ENCODE results near the gene SLC8A1. TPM values are rescaled to one million over a fixed set of nuclear protein-coding genes. Genes with fewer than 3 reads are reported as not detected.

SLC8A1 gene
- total and polyA plus RNA-seq, 2 donors (not counting 1 experiment from before 2014, with no cell fraction given): 0.07 to 0.20 TPM

GRCh38 chr2:40410695-40411094 lies 41.2 kb downstream of the SLC8A1 start:
- DNase-seq (no peak), ATAC-seq (ENCODE audit: low read depth) (no peak)
- no peak overlapping the region for H3K9ac ChIP-seq (ENCODE audit: low read length)
- H3K9me3 ChIP-seq (ENCODE audit: control extremely low read depth in 1 of 3, control insufficient read depth in 2 of 3, insufficient read depth in 1 of 3, low read length in 2 of 3): no peaks in the 10 kb centered on the region
- WGBS (ENCODE audit: insufficient coverage): no CpG with 5 or more reads among the region's 1 CpG
- H3K27me3 Mint-ChIP-seq: no peaks in the 10 kb centered on the region
- no peak overlapping the region for H2AFZ ChIP-seq (ENCODE audit: insufficient read depth, low read depth, low read length, poor library complexity, severe bottlenecking)
- no peak overlapping the region for H3K27ac Mint-ChIP-seq
- H3K4me1 ChIP-seq (ENCODE audit: control insufficient read depth in 2 of 2, insufficient read depth in 2 of 2, low read length in 2 of 2): no peaks in the 10 kb centered on the region
- POLR2A ChIA-PET: no interaction called here
- H3K4me3 ChIP-seq (ENCODE audit: control extremely low read depth in 1 of 5, extremely low read depth in 1 of 5, insufficient read depth in 1 of 5, low read depth in 2 of 5, low read length in 4 of 5): no peak overlapping the region
- no peak overlapping the region for H3K4me3 Mint-ChIP-seq
- CTCF ChIA-PET: no interaction called here
- no peaks in the 10 kb centered on the region for H3K4me1 Mint-ChIP-seq
- H3K36me3 ChIP-seq (replicated peaks in 1 of 2; ENCODE audit: control extremely low read depth in 1 of 2, control insufficient read depth in 1 of 2, extremely low read depth in 1 of 2, insufficient read depth in 2 of 2, low read length in 1 of 2): peaks cover 0 to 1% of the 10 kb centered on the region in 2 experiments
- TF ChIP-seq EZH2 (IDR thresholded peaks at IDR 0.05; ENCODE audit: borderline replicate concordance, insufficient read depth, low read depth, low read length, poor library complexity, severe bottlenecking) (no peak), CTCF (IDR thresholded peaks at IDR 0.05) (no peak)
- intact Hi-C loops (cut with micrococcal nuclease): no loop called here
- H4K20me1 ChIP-seq (ENCODE audit: control insufficient read depth, insufficient read depth, low read length, poor library complexity, severe bottlenecking): no peaks in the 10 kb centered on the region
- no peaks in the 10 kb centered on the region for H3K9me3 Mint-ChIP-seq (ENCODE audit: insufficient read depth)
- no peaks in the 10 kb centered on the region for H3K27me3 ChIP-seq (replicated peaks in 1 of 4; ENCODE audit: control extremely low read depth in 1 of 4, control insufficient read depth in 3 of 4, insufficient read depth in 4 of 4, low read length in 3 of 4)
- no peaks in the 10 kb centered on the region for H3K79me2 ChIP-seq (ENCODE audit: control insufficient read depth, insufficient read depth, low read length)
- H3K27ac ChIP-seq (ENCODE audit: low read length in 2 of 2): no peak overlapping the region
- no peak overlapping the region for H3K4me2 ChIP-seq (replicated peaks; ENCODE audit: low read depth, low read length, poor library complexity, severe bottlenecking)

- Histone ChIP-seq H3K4me1 (ENCODE audit: control insufficient read depth in 2 of 2, insufficient read depth in 2 of 2, low read length in 2 of 2) (no peaks in the 10 kb centered on the region), H3K4me3 (ENCODE audit: control extremely low read depth in 1 of 5, extremely low read depth in 1 of 5, insufficient read depth in 1 of 5, low read depth in 2 of 5, low read length in 4 of 5) (no peak overlapping the region), H3K27me3 (replicated peaks in 1 of 4; ENCODE audit: control extremely low read depth in 1 of 4, control insufficient read depth in 3 of 4, insufficient read depth in 4 of 4, low read length in 3 of 4) (no peaks in the 10 kb centered on the region), H3K27ac (ENCODE audit: low read length in 2 of 2) (no peak overlapping the region), H3K4me2 (replicated peaks; ENCODE audit: low read depth, low read length, poor library complexity, severe bottlenecking) (no peak overlapping the region), H3K9me3 (ENCODE audit: control extremely low read depth in 1 of 3, control insufficient read depth in 2 of 3, insufficient read depth in 1 of 3, low read length in 2 of 3) (no peaks in the 10 kb centered on the region), H3K9ac (ENCODE audit: low read length) (no peak overlapping the region), H3K36me3 (replicated peaks in 1 of 2; ENCODE audit: control extremely low read depth in 1 of 2, control insufficient read depth in 1 of 2, extremely low read depth in 1 of 2, insufficient read depth in 2 of 2, low read length in 1 of 2) (peaks cover 0 to 1% of the 10 kb centered on the region in 2 experiments), H3K79me2 (ENCODE audit: control insufficient read depth, insufficient read depth, low read length) (no peaks in the 10 kb centered on the region), H2AFZ (ENCODE audit: insufficient read depth, low read depth, low read length, poor library complexity, severe bottlenecking) (no peak overlapping the region), H4K20me1 (ENCODE audit: control insufficient read depth, insufficient read depth, low read length, poor library complexity, severe bottlenecking) (no peaks in the 10 kb centered on the region)
- ChIA-PET POLR2A (no interaction called here), CTCF (no interaction called here)
- intact Hi-C loops (cut with micrococcal nuclease): no loop called here
- no peak for DNase-seq
- Mint-ChIP-seq H3K27ac (no peak overlapping the region), H3K4me3 (no peak overlapping the region), H3K27me3 (no peaks in the 10 kb centered on the region), H3K4me1 (no peaks in the 10 kb centered on the region), H3K9me3 (ENCODE audit: insufficient read depth) (no peaks in the 10 kb centered on the region)
- ATAC-seq (ENCODE audit: low read depth): no peak
- WGBS (ENCODE audit: insufficient coverage): 80% methylated on average over 1 of the region's 2 CpGs
- TF ChIP-seq EZH2 (IDR thresholded peaks at IDR 0.05; ENCODE audit: borderline replicate concordance, insufficient read depth, low read depth, low read length, poor library complexity, severe bottlenecking) (no peak), CTCF (IDR thresholded peaks at IDR 0.05) (no peak)
Observed at GRCh38 chr2:40409734-40410133, 42.2 kb downstream of the SLC8A1 start.

Measured in B cell (primary cell).